GM23338 (cell line): ENCODE measurements around the gene HIVEP2. TPM values are rescaled to one million over a fixed set of nuclear protein-coding genes. Genes with fewer than 3 reads are reported as not detected.

Source experiments
- ATAC-seq: fragments of 200-7000 bp; cut with Tn5 transposase; 3 replicates; pipeline ENCODE4 v1.9.1; 2020
- DNase-seq: peaks from one replicate; pipeline ENCODE4 v3.0.0-alpha.2; 2015; ENCODE audit warnings: low spot score
- H2AFZ ChIP-seq: fragments of 200-600 bp; sonication (generic); 2 replicates; pipeline ENCODE4 v1.8.0; 2016; ENCODE audit warnings: antibody characterized with exemption, mild to moderate bottlenecking, moderate library complexity
- H3F3A ChIP-seq: fragments of 200-600 bp; sonication (generic); replicated peaks from 2 replicates; pipeline ENCODE4 v1.8.0; 2017; ENCODE audit warnings: antibody characterized with exemption, mixed run types, low read depth
- H3K27ac ChIP-seq: fragments of 200-600 bp; sonication (generic); 2 replicates; pipeline ENCODE4 v1.6.1; 2016; ENCODE audit warnings: low read depth
- H3K27me3 ChIP-seq: fragments of 200-600 bp; sonication (generic); 2 replicates; pipeline ENCODE4 v1.8.0; 2016; ENCODE audit warnings: mild to moderate bottlenecking, mixed run types, moderate library complexity; ENCODE audit not compliant: insufficient read depth
- H3K36me3 ChIP-seq: fragments of 200-600 bp; sonication (generic); 2 replicates; pipeline ENCODE4 v1.8.0; 2016; ENCODE audit warnings: mild to moderate bottlenecking; ENCODE audit not compliant: insufficient read depth
- H3K4me1 ChIP-seq: fragments of 200-600 bp; sonication (generic); 2 replicates; pipeline ENCODE4 v1.8.0; 2016; ENCODE audit warnings: mild to moderate bottlenecking, moderate library complexity; ENCODE audit not compliant: insufficient read depth
- H3K4me2 ChIP-seq: fragments of 200-600 bp; sonication (generic); 2 replicates; pipeline ENCODE4 v1.7.1; 2017; ENCODE audit warnings: mixed run types
- H3K4me3 ChIP-seq: fragments of 200-600 bp; sonication (generic); 2 replicates; pipeline ENCODE4 v1.6.1; 2016; ENCODE audit warnings: mixed run types
- H3K79me2 ChIP-seq: fragments of 200-600 bp; sonication (generic); replicated peaks from 2 replicates; pipeline ENCODE4 v1.8.0; 2017; ENCODE audit warnings: mild to moderate bottlenecking; ENCODE audit not compliant: insufficient read depth
- H3K9me2 ChIP-seq: fragments of 200-600 bp; sonication (generic); 2 replicates; pipeline ENCODE4 v1.8.0; 2017; ENCODE audit not compliant: insufficient read depth
- H4K20me1 ChIP-seq: fragments of 200-600 bp; sonication (generic); replicated peaks from 2 replicates; pipeline ENCODE4 v1.8.0; 2017; ENCODE audit warnings: mild to moderate bottlenecking; ENCODE audit not compliant: insufficient read depth
- H3K27ac Mint-ChIP-seq: 2 replicates; pipeline ENCODE4 v1.8.0; 2020; ENCODE audit warnings: inconsistent platforms, mild to moderate bottlenecking, moderate library complexity, mixed read lengths
- H3K27me3 Mint-ChIP-seq: 3 replicates; pipeline ENCODE4 v1.8.0; 2022; ENCODE audit warnings: low read depth, mild to moderate bottlenecking, moderate library complexity, mixed read lengths, inconsistent platforms; ENCODE audit not compliant: insufficient read depth, poor library complexity
- H3K36me3 Mint-ChIP-seq: 3 replicates; pipeline ENCODE4 v1.8.0; 2021; ENCODE audit warnings: low read depth, mild to moderate bottlenecking, inconsistent platforms, moderate library complexity, mixed read lengths
- H3K4me1 Mint-ChIP-seq: 3 replicates; pipeline ENCODE4 v1.8.0; 2020; ENCODE audit warnings: mild to moderate bottlenecking, inconsistent platforms, mixed read lengths
- H3K4me3 Mint-ChIP-seq: 3 replicates; pipeline ENCODE4 v1.8.0; 2021; ENCODE audit warnings: moderate library complexity, mild to moderate bottlenecking, inconsistent platforms, mixed read lengths
- H3K9me3 Mint-ChIP-seq: 3 replicates; pipeline ENCODE4 v1.8.0; 2020; ENCODE audit warnings: moderate library complexity, mild to moderate bottlenecking, inconsistent platforms, mixed read lengths
- CREB1 ChIP-seq: fragments of 250-450 bp; sonication (Bioruptor Pico); IDR thresholded peaks from 2 replicates; pipeline ENCODE4 v1.5.0; 2020; ENCODE audit warnings: low read depth, mild to moderate bottlenecking, moderate library complexity
- EZH2 ChIP-seq: fragments of 200-600 bp; sonication (generic); IDR thresholded peaks from one replicate; pipeline ENCODE4 v1.8.0; 2017; ENCODE audit warnings: antibody characterized with exemption, mild to moderate bottlenecking, low read depth; ENCODE audit not compliant: unreplicated experiment
- EZH2phosphoT487 ChIP-seq: fragments of 200-600 bp; sonication (generic); IDR thresholded peaks from one replicate; pipeline ENCODE4 v1.8.1; 2018; ENCODE audit warnings: antibody characterized with exemption; ENCODE audit not compliant: unreplicated experiment
- JUNB ChIP-seq: IDR thresholded peaks from one replicate; pipeline ENCODE4 v1.6.1; 2016; ENCODE audit warnings: antibody characterized with exemption; ENCODE audit not compliant: unreplicated experiment
- NANOG ChIP-seq: IDR thresholded peaks from 2 replicates; pipeline ENCODE4 v1.6.1; 2016; ENCODE audit warnings: antibody characterized with exemption, borderline replicate concordance
- ZNF114 ChIP-seq: fragments of 250-450 bp; sonication (Bioruptor Pico); IDR thresholded peaks from 2 replicates; pipeline ENCODE4 v1.5.0; 2020; ENCODE audit warnings: mild to moderate bottlenecking, moderate library complexity
- ZNF331 ChIP-seq: fragments of 250-450 bp; sonication (Bioruptor Pico); IDR thresholded peaks from 2 replicates; pipeline ENCODE4 v1.5.0; 2020; ENCODE audit warnings: low read depth, mild to moderate bottlenecking, moderate library complexity
- polyA plus RNA-seq: library from polyadenylated mRNA; unstranded; fragments of >200 nt; fragmentation: Nextera tagmentation; extraction: Ambion mirVana; gene quantifications from 2 replicates; pipeline ENCODE4 v1.2.1, GENCODE V29; 2016
- total RNA-seq: library from RNA; depleted of rRNA; stranded (reverse); fragments of >200 nt; shearing (Covaris generic); gene quantifications from 2 replicates; pipeline ENCODE4 v1.2.3, GENCODE V29; 2014
- TF ChIP-seq, protein P1 (sequence below): IDR thresholded peaks from one replicate; pipeline ENCODE4 v1.6.1; 2018; ENCODE audit warnings: antibody characterized with exemption; ENCODE audit not compliant: unreplicated experiment
- TF ChIP-seq, protein P2 (sequence below), 2 experiments: fragments of 200-600 bp in 1 of 2; sonication (generic) in 1 of 2; conservative IDR thresholded peaks; 2 replicates each; pipeline versions ENCODE4 v1.5.1 to v1.6.1; 2016 to 2017; ENCODE audit warnings: antibody characterized with exemption in 2 of 2, low read depth in 2 of 2, mild to moderate bottlenecking in 2 of 2, moderate library complexity in 1 of 2
- TF ChIP-seq, protein P3 (sequence below): IDR thresholded peaks from 2 replicates; pipeline ENCODE4 v1.6.1; 2016; ENCODE audit warnings: antibody characterized with exemption

Gene HIVEP2
- total and polyA plus RNA-seq, 2 experiments from 2014 or later, result 1.5 to 7.4 TPM

DNA sequence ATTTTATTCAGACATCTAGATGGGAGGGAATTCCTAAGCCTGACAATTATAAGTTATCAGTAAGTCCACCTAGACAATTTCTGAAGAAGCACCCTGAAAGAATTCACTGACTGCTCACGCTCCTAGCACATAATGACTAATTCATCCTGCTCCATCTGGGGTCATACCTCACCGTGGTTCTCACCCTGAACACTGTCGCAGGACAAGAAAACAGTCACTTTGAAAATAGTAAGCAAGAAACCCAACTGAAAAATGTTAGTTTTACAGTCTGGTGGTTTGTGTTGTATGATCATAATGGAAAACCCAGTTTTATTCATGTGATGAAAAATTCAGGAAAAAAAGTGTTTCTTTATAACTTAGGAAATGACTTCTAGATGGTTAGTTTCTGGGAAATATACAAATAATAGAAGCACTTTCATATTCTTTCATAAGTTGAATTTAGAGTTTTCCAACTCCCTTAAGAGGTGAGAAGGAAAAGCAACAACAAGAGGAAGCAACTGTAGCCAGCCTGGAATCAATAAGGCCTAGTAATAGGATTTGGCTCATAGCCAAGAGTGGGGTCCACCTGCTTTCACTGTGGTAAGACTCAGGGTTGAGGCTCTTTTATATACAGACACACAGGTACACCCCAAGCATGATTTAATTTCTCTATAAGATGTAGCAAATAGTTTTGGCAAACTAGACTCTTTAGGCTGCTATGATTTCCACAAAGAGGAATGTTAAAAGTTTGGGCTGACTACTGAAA lies 94.1 kb downstream of the HIVEP2 start:
- H3K4me1 Mint-ChIP-seq, result peaks cover 50% of the 10 kb centered on the region

More for the DNA sequence above, 94.1 kb downstream of the HIVEP2 start:
- no peaks in the 10 kb centered on the region for H3F3A ChIP-seq
- H3K9me2 ChIP-seq, result peaks cover 5% of the 10 kb centered on the region
- Mint-ChIP-seq H3K27me3 (no peaks in the 10 kb centered on the region), H3K36me3 (no peaks in the 10 kb centered on the region), H3K4me3 (no peak overlapping the region), H3K9me3 (no peaks in the 10 kb centered on the region), H3K27ac (no peak overlapping the region)
- H4K20me1 ChIP-seq, result no peaks in the 10 kb centered on the region
- no peak overlapping the region for H3K4me3 ChIP-seq
- no peaks in the 10 kb centered on the region for H3K36me3 ChIP-seq
- no peaks in the 10 kb centered on the region for H3K79me2 ChIP-seq
- DNase-seq, result no peak
- H3K27me3 ChIP-seq, result no peaks in the 10 kb centered on the region
- H3K4me2 ChIP-seq, result no peak overlapping the region
- peaks cover 35% of the 10 kb centered on the region for H3K4me1 ChIP-seq
- ATAC-seq, result no peak
- H3K27ac ChIP-seq, result no peak overlapping the region
- TF ChIP-seq JUNB, result no peak
- TF ChIP-seq NANOG, result no peak
- no peak for TF ChIP-seq ZNF114 (CRISPR knock-in tag)
- TF ChIP-seq ZNF331 (CRISPR knock-in tag), result no peak
- TF ChIP-seq, protein P1, sequence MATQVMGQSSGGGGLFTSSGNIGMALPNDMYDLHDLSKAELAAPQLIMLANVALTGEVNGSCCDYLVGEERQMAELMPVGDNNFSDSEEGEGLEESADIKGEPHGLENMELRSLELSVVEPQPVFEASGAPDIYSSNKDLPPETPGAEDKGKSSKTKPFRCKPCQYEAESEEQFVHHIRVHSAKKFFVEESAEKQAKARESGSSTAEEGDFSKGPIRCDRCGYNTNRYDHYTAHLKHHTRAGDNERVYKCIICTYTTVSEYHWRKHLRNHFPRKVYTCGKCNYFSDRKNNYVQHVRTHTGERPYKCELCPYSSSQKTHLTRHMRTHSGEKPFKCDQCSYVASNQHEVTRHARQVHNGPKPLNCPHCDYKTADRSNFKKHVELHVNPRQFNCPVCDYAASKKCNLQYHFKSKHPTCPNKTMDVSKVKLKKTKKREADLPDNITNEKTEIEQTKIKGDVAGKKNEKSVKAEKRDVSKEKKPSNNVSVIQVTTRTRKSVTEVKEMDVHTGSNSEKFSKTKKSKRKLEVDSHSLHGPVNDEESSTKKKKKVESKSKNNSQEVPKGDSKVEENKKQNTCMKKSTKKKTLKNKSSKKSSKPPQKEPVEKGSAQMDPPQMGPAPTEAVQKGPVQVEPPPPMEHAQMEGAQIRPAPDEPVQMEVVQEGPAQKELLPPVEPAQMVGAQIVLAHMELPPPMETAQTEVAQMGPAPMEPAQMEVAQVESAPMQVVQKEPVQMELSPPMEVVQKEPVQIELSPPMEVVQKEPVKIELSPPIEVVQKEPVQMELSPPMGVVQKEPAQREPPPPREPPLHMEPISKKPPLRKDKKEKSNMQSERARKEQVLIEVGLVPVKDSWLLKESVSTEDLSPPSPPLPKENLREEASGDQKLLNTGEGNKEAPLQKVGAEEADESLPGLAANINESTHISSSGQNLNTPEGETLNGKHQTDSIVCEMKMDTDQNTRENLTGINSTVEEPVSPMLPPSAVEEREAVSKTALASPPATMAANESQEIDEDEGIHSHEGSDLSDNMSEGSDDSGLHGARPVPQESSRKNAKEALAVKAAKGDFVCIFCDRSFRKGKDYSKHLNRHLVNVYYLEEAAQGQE, result no peak
- TF ChIP-seq, protein P2, sequence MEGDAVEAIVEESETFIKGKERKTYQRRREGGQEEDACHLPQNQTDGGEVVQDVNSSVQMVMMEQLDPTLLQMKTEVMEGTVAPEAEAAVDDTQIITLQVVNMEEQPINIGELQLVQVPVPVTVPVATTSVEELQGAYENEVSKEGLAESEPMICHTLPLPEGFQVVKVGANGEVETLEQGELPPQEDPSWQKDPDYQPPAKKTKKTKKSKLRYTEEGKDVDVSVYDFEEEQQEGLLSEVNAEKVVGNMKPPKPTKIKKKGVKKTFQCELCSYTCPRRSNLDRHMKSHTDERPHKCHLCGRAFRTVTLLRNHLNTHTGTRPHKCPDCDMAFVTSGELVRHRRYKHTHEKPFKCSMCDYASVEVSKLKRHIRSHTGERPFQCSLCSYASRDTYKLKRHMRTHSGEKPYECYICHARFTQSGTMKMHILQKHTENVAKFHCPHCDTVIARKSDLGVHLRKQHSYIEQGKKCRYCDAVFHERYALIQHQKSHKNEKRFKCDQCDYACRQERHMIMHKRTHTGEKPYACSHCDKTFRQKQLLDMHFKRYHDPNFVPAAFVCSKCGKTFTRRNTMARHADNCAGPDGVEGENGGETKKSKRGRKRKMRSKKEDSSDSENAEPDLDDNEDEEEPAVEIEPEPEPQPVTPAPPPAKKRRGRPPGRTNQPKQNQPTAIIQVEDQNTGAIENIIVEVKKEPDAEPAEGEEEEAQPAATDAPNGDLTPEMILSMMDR (conservative IDR thresholded peaks at IDR 0.05; ENCODE audit: low read depth in 2 of 2), result no peak
- no peak for TF ChIP-seq EZH2phosphoT487
- TF ChIP-seq EZH2, result no peak
- TF ChIP-seq CREB1 (CRISPR knock-in tag), result no peak
- TF ChIP-seq, protein P3, sequence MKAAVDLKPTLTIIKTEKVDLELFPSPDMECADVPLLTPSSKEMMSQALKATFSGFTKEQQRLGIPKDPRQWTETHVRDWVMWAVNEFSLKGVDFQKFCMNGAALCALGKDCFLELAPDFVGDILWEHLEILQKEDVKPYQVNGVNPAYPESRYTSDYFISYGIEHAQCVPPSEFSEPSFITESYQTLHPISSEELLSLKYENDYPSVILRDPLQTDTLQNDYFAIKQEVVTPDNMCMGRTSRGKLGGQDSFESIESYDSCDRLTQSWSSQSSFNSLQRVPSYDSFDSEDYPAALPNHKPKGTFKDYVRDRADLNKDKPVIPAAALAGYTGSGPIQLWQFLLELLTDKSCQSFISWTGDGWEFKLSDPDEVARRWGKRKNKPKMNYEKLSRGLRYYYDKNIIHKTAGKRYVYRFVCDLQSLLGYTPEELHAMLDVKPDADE, result no peak
- H2AFZ ChIP-seq, result no peak overlapping the region
